NK-92 (cell line): ENCODE data around the gene PDPR.
"Not testable (repeated sequence)": the region's sequence is repeated elsewhere in the genome, so short reads cannot be mapped to it uniquely, and the experiment has no call there.

Source experiments
- DNase-seq: peaks from one replicate; lab custom pipeline; 2025; ENCODE audit not compliant: unreplicated experiment; lab: John Stamatoyannopoulos, UW

The PDPR gene

DNA sequence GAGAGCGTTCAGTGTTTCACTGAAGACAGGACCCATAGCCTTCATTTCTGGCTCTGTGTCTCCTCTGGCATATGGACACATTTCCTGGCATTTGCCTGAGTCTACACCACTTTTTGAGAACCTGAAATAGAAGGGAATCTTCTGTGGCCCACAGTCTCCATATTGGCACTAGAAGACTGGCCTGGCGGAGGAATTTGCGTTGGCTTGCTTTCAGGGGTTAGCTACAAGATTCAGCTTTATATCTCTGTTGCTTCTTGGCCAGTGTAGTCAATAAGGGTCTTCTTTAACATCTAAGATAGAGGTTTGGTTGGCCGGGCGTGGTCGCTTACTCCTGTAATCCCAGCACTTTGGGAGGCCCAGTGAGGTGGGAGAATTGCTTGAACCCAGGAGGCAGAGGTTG is 46.7 kb downstream of the PDPR start:
- no peak for DNase-seq

DNA sequence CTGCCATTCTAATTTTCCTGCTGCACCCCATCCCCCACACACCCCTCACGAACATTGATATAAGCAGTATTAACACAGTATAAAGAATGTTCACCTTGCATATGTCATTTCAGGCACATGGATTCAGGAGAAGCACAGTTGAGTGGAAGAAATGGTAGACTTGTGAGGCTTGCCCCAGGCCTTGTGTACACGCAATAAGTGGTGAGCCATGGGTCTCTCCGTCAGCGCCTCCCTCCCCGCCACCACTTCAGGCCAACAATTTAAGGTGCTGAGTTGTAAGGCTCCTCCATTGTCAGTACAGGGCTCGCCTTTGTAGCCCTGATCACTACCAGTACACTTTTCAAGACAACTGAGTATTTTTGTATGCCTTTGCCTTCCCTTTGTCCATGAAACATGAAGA is 47.2 kb downstream of the PDPR start:
- DNase-seq, result no peak

DNA sequence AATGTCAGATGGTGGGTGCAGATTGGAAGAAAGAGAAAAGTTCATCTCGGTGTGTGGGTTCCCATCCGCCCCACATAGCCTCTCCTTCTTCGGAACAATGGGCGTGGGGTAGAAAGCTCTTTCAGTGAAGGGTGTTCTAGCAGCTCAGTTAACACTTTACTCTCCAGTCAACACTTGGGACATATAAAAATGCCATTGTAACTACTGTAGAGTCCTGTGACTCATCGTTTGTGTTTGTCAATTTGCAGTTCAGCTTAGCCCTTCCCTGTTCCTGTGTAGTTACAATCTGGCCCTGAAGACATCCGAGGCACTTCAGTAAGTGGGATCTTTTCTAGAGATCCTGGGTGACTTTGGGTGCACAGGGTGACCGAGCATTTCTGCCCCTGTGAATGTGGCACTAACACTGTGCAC is 47.9 kb downstream of the PDPR start:
- DNase-seq, result no peak

DNA sequence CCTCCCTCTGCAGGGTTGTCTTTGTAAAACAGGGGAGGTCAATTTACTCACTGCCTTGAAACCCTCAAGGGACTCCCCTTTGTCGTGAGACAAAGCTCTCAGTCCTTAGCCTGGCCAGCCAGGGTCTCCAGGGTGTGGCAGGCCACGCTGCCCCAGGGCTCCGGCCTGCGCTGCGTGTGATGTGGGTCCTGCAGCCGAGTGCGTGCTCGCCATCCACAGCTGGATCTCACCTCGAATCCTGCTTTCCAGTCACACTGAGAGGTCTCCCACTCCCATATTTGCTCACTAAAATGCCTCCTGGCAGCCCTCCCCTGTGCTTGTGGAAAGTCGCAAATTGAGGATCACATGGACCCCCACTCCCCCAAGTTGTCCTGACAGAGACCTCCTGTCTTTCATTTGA is 49.5 kb downstream of the PDPR start:
- no peak for DNase-seq

DNA sequence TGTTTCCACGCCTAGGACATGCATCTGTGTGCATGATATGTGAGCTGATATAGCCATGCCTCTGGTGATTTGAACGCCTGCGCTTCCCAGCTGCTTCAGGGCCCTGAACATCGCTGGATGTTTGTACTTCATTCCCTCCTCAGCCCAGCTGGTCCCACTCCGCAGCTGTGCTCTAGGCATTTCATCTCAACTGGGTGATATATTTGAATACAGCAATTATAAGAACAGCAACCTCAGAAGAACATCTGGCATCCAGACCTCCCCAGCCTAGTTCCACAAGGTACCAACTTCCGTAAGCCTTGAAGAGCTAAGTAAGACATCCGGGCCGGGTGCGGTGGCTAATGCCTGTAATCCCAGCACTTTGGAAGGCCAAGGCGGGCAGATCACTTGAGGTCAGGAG is 52.6 kb downstream of the PDPR start:
- DNase-seq, result not testable (repeated sequence)

DNA sequence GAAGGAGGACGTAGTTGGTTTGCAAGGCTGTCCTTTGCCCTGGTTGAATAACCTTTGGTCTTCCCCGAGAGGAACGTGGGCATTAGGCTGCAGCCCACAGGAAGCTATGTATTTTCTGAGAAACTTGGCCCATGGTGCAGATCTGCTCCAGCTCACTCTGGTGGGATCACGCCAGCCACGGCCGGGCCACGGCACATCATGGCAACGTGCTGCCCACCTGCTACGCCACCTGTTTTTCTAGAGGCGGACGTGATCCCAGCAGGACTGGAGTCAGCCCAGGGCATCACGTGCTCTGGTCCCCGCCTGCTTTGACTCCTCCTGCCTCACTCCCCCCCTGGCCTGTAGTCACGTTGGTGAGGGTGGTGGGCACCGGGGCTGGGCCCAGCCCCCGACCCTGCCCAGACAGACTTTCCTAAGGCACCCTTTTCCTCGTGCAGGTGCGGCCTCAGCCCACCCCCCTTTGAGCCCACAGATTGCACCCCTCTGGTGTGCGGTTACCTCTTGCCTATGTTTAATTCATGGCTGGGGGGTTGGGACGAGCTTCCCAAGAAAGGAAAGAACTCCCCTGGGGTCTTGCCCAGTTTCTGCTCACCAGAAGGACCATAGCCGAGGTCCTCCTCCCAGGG is 59.2 kb downstream of the PDPR start, which contains the start of gene CLEC18C:
CLEC18C (plus strand) TSS at position 576 of the 626 bp plus-strand sequence. CDS start 492 bp downstream, outside the sequence.
- not testable (repeated sequence) for DNase-seq

DNA sequence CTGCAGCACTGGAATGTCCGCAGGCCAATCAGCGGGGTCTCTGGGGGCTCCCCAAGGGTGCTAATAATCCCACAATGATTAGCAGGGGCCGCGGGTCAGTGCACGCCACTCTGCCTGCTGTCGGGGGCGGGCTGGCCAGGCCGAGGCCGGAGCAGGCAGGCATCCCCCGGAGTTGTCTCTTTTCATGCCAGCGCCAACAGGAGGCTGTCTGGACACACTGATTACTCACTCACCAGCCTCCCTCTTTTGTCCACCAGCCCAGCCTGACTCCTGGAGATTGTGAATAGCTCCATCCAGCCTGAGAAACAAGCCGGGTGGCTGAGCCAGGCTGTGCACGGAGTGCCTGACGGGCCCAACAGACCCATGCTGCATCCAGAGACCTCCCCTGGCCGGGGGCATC is 59.8 kb downstream of the PDPR start:
- DNase-seq, result not testable (repeated sequence)

DNA sequence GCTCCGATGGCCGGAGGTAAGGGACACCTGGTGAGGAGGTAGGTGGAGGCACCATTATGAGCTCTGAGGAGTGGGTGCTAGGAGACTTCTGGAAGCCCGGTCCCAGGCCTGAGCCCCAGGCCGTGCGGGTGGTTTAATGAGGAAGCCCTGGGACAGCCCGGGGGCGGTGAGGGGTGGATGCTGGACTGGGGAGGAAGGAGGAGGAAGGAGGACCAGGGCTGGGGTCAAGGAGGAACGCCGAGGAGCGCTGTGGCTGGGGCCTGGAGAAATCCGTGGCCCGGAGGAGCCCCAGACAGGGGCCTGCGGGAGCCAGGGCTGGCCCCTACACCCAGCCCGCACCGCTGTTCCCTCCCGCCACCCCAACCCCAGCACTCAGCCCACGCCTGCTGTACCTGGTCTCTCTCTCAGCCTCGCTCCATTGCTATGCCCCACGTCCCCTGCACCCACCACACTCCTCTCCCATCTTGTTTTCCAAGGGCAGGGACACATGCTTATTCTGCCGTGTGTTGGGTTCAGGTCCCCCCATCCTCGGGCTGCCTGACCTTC is 60.3 kb downstream of the PDPR start:
- not testable (repeated sequence) for DNase-seq

DNA sequence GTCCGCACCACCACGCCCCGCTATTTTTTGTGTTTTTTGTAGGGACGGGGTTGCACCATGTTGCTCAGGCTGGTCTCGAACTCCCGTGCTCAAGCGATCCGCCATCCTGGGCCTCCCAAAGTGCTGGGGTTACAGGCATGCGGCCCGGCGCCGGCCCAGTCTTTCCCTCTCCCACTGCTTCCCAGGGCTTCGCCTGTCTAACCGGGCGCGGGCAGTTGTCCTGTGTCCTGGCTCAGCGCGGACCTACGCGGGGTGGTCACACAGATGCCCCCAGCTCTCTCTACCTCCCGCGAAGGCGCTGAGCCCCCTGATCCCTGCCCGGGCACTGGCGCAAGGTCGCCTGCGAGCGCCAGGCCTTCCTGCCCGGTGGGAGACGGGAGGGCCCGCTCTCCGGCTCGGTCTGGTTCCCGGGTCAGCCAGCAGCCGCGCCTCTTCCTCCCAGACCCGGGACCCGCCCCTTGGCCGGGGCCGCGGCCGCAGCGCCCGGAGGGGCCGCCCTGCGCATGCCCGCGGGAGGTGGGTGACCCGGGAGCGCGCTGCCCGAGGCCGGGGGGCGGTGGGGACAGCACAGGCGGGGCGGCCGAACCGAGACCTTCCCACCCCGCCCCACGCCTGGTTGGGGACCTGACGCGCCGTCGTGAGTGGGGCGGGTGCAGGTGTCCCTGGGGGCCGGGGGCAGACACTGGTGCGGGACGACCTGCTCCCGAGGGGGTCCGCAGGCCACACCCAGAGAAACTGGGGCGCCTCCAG is 73.9 kb downstream of the PDPR start:
- not testable (repeated sequence) for DNase-seq

DNA sequence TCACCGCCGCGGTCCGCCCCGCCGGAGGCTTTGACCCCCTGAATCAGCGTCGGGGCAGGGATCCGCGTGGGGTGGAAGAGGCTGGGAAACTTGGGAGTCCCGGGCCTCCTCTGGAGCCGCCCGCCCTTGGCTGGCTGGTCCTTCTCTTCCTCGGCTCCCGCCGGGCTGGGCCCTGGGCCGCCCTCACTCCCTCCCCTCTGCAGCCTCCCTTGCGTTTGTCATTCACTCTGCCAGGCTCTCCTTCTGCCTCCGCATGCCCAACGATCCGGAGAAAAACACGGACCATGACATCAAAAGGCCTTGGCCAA is 74.4 kb downstream of the PDPR start:
- DNase-seq, result not testable (repeated sequence)

DNA sequence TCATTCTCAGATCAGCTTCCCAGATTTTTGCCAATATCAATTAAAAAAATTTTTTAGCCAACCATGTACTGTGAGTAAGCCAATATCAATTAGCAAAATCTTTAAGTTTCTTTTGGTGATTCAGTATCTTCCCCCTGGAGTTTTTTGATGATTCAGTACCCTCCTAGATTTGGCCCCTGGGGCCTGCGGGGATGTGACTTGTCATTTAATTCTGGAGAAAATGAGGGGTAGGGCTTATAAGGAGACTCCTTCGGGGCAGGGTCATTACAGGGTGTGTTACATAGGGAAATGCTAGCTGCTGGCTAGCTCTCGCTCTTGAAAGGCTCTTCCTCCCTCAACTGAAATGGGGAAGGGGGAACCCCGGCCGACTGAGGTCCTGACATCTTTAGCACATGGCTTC is 76.4 kb downstream of the PDPR start:
- DNase-seq, result not testable (repeated sequence)

DNA sequence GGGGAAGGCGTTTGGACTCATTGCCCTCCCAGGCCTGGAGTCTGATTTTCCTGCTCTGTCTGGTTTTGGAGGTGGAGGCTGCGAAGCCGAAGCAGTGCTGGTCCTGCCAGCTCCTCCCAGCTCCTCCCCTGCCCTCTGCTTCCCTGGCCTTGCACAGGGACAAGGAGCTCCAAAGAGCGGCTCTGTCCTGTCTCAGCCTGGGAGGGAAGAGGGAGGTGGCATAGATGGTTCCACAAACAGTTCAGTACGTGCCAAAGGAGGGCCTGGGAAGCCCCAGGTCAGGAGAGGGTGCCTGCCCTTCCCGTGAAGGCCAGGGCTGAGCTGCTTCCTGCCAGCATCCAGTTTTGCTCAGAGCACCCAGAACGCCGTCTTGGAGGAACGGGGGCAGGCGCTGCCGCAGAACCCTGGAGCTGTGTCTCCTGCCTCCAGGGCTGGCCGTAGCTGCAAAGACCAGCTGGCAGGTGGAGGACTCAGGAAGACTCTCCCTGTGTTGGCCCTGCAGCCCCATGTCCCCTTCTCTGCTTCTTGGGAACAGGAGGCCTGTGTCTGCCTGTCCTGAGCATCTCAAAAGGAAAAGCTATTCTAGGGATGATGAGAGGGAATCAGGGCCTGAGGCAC is 82.7 kb downstream of the PDPR start:
- not testable (repeated sequence) for DNase-seq

DNA sequence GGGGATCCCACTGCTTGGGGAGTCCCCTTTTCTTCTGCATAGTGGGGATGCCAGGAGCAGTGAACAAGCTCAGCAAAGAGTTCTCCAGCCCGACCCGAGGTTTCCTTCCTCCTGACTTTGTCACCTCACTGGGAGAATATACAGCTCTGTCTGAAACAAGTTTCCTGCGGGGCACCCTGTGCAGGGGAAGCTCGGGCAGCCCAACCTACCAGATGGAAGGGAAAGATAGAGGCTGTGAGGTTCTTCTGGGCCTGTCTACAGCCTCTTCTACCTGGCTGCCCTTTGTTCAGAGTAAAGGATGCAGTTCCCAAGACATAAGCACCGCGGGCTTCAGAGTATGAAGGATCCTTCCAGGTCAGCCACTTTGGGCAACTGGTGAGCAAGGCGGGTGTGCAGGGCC is 83.5 kb downstream of the PDPR start:
- not testable (repeated sequence) for DNase-seq

DNA sequence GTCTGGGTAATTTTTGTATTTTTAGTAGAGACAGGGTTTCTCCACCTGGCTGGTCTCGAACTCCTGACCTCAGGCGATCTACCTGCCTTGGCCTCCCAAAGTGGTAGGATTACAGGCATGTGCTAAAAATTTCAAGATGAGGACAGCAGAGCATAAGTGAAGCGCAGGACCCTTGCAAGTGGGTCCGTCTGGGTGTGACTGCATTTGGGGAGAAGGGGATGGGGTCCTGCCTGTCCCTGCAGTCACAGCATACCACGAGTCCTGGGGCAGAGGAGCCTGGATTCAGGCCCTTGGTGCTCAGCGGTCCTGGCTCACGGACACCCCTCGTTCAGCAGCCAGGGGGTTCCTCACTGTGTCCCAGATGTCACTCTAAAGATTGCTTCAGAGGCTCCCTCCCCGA is 84.1 kb downstream of the PDPR start:
- DNase-seq, result not testable (repeated sequence)

DNA sequence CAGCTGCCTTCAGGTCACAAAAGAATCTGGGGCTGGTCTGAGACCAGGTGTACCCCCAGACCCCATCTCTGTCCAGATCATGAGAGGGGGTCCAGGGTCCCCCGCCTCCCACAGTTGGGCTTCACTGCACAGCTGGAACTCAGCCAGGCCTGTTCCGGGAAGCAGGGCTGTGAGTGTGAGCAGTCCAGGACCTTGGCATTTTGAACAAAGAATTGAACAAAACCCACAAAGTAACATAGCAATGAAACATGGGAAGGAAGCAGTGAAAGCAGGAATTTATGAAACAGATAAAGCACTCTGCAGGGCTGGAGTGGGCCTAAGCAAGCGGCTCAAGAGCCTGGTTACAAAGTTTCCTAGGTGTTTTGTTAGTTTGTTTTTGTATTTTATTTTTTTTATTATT is 84.5 kb downstream of the PDPR start:
- DNase-seq, result not testable (repeated sequence)

DNA sequence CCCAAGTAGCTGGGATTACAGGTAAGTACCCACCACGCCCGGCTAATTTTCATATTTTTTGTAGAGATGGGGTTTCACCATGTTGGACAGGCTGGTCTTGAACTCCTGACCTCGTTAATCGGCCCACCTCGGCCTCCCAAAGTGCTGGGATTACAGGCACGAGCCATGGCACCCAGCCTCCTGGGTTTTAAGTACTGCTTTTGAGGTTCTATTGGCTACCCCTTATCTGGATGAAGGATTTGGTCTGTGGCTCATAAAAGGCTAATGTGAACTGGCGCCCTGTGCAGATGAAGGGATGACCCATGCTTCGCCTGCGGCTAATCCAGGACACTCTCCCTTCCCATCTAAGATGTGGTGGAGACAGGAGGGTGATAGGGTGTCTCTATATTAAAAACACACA is 85.0 kb downstream of the PDPR start:
- not testable (repeated sequence) for DNase-seq

DNA sequence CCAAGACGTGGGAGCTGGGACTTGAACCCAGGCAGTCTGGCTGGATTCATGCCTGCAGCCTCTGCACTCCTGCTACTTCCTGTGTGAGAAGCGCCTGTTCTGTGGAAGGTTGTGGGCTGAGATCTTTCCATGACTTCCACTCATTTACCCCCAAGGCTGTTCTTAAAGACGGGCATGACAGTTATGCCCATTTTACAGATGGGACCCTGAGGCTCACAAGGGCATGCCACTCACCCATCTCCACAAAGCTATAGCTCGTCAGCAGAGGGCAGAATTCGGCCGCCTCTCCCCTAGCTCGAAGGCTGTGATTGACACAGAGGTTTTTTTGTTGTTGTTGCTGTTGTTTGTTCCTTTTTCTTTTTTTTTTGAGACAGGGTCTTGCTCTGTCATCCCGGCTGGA is 85.9 kb downstream of the PDPR start:
- not testable (repeated sequence) for DNase-seq

DNA sequence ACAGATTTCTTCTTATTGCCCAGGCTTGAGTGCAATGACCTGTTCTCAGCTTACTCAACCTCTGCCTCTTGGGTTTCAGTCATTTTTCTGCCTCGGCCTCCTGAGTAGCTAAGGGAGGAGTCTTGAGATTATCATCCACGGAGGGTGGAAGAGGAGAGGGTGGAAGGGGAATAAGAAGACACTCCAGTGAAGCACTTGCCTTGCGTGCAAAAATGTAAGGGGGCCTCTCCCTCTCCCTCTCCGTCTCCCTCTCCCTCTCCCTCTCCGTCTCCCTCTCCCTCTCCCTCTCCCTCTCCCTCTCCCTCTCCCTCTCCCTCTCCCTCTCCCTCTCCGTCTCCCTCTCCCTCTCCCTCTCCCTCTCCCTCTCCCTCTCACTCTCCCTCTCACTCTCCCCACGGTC is 89.4 kb downstream of the PDPR start:
- DNase-seq, result not testable (repeated sequence)

DNA sequence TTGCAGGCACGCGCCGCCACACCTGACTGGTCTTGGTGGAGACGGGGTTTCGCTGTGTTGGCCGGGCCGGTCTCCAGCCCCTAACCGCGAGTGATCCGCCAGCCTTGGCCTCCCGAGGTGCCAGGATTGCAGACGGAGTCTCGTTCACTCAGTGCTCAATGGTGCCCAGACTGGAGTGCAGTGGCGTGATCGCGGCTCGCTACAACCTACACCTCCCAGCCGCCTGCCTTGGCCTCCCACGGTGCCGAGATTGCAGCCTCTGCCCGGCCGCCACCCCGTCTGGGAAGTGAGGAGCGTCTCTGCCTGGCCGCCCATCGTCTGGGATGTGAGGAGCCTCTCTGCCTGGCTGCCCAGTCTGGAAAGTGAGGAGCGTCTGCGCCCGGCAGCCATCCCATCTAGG is 89.9 kb downstream of the PDPR start:
- not testable (repeated sequence) for DNase-seq

DNA sequence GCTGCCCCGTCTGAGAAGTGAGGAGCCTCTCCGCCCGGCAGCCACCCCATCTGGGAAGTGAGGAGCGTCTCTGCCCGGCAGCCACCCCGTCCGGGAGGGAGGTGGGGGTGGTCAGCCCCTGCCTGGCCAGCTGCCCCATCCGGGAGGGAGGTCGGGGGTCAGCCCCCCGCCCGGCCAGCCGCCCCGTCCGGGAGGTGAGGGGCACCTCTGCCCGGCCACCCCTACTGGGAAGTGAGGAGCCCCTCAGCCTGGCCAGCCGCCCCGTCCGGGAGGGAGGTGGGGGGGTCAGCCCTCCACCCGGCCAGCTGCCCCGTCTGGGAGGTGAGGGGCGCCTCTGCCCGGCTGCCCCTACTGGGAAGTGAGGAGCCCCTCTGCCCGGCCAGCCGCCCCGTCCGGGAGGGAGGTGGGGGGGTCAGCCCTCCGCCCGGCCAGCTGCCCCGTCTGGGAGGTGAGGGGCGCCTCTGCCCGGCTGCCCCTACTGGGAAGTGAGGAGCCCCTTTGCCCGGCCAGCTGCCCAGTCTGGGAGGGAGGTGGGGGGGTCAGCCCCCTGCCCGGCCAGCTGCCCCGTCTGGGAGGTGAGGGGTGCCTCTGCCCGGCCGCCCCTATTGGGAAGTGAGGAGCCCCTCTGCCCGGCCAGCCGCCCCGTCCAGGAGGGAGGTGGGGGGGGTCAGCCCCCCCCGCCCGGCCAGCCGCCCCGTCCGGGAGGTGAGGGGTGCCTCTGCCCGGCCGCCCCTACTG is 90.7 kb downstream of the PDPR start:
- not testable (repeated sequence) for DNase-seq

DNA sequence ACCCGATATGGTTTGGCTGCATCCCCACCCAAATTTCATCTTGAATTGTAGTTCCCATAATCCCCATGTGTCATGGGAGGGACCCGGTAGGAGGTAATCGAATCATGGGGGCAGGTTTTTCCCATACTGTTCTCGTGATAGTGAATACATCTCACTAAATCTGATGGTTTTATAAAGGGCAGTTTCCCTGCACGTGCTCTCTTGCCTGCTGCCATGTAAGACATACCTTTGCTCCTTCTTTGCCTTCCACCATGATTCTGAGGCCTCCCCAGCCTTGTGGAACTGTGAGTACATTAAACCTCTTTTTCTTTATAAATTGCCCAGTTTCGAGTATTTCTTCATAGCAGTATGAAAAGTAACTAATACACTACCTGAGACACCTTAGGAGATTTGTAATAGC is 92.2 kb downstream of the PDPR start:
- not testable (repeated sequence) for DNase-seq
